Activated CD4-positive, alpha-beta memory T cell treated with anti-CD3 and anti-CD28 coated beads, Interleukin-2, amount 10 ng/mL, durations not matched to agents 7 days and 5 days (primary cell): ENCODE data around the gene ST6GALNAC3. TPM values are rescaled to one million over a fixed set of nuclear protein-coding genes. Genes with fewer than 3 reads are reported as not detected.

Experiments used
- CTCF ChIA-PET: fragments of 350-600 bp; sonication (Branson Sonifier 250); formaldehyde crosslinking; loops from one replicate; lab custom pipeline; 2021; ENCODE audit warnings: antibody characterized with exemption, inconsistent platforms; lab: Charles Lee
- POLR2A ChIA-PET: fragments of 350-600 bp; sonication (Branson Sonifier 250); formaldehyde crosslinking; loops from one replicate; lab custom pipeline; 2021; ENCODE audit warnings: antibody characterized with exemption; lab: Charles Lee
- DNase-seq: peaks from one replicate; pipeline ENCODE4 v3.0.0-alpha.2; 2020
- H3K27ac Mint-ChIP-seq: one replicate; pipeline ENCODE4 v1.8.0; 2021; ENCODE audit warnings: mild to moderate bottlenecking, mixed read lengths
- H3K27me3 Mint-ChIP-seq: one replicate; pipeline ENCODE4 v1.8.0; 2021; ENCODE audit warnings: mixed read lengths
- H3K36me3 Mint-ChIP-seq: one replicate; pipeline ENCODE4 v1.8.0; 2021; ENCODE audit warnings: low read depth, mixed read lengths
- H3K4me1 Mint-ChIP-seq: one replicate; pipeline ENCODE4 v1.8.0; 2021; ENCODE audit warnings: mixed read lengths
- H3K4me3 Mint-ChIP-seq: one replicate; pipeline ENCODE4 v1.8.0; 2021; ENCODE audit warnings: mild to moderate bottlenecking, mixed read lengths
- H3K9me3 Mint-ChIP-seq: one replicate; pipeline ENCODE4 v1.8.0; 2021; ENCODE audit warnings: mixed read lengths
- total RNA-seq, 2 experiments: library from RNA; stranded (reverse); gene quantifications; one replicate each; pipeline ENCODE4 v1.2.3, GENCODE V29; 2021

Gene ST6GALNAC3
- total RNA-seq, 2 experiments from 2014 or later, result not detected

DNA sequence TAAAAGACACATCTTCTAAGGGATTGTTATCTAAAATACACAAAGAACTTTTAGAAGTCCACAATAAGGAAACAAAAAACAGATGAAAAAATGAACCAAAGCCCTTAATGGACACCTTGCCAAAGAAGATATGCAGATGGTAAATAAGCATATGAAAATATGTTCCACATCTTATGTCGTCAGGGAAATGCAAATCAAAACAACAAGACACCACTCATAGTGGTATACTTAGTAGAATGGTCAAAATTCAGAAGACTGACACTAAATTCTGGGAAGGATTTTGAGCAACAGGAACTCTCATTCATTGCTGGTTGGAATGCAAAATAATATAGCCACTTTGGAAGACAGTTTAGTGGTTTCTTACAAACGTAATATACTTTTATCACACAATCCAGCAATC lies 587.0 kb downstream of the ST6GALNAC3 start:
- DNase-seq, result no peak
- Mint-ChIP-seq H3K9me3 (peaks cover 9% of the 10 kb centered on the region), H3K4me1 (no peaks in the 10 kb centered on the region), H3K36me3 (no peaks in the 10 kb centered on the region), H3K27me3 (peaks cover 2% of the 10 kb centered on the region), H3K27ac (no peak overlapping the region), H3K4me3 (no peak overlapping the region)
- ChIA-PET CTCF (no interaction called here), POLR2A (no interaction called here)

DNA sequence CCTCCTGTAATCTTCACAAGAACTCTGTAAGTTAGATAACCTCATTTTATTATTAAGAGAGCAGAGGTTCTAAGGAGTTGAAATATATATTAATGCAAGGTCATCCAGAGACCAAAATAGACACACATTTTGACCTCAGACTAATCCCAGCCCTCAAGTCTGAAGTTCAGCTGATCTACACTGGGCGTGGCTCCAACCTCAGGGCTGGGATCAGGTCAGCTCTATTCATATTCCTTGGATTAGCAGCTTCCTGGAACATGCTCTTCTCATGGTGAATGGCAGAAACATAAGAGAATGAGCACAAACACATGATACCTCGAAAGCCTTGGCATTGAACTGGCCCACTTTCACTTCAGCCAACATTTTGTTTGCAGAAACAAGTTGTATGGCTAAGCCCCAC lies 592.0 kb downstream of the ST6GALNAC3 start:
- Mint-ChIP-seq H3K4me1 (no peaks in the 10 kb centered on the region), H3K9me3 (peaks cover 3% of the 10 kb centered on the region), H3K4me3 (no peak overlapping the region), H3K36me3 (no peaks in the 10 kb centered on the region), H3K27ac (no peak overlapping the region), H3K27me3 (peaks cover 1% of the 10 kb centered on the region)
- DNase-seq, result no peak
- POLR2A ChIA-PET, result no interaction called here
- CTCF ChIA-PET, result no interaction called here

DNA sequence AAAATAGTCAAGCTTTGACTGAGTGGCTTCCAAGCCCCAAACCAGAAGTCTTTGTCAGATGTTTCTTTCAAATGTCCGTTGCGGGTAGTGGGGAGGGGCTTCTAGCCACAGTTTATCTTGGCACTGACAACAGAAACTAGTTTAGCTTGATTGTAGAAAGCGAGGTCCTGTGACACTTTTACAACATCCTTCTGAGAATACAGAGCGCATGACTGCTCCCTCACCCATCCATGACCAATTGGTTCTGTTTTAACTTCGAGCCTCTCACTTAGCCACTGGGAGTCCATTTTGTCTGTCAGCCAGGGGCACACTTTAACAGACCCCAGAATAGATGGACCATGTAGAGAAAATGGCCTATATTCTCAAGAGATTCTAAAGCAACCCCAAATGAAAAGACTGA lies 593.5 kb downstream of the ST6GALNAC3 start:
- no peak overlapping the region for H3K4me3 Mint-ChIP-seq
- H3K36me3 Mint-ChIP-seq, result no peaks in the 10 kb centered on the region
- POLR2A ChIA-PET, result no interaction called here
- peaks cover 3% of the 10 kb centered on the region for H3K9me3 Mint-ChIP-seq
- no peak for DNase-seq
- CTCF ChIA-PET, result no interaction called here
- no peaks in the 10 kb centered on the region for H3K4me1 Mint-ChIP-seq
- H3K27ac Mint-ChIP-seq, result no peak overlapping the region
- no peaks in the 10 kb centered on the region for H3K27me3 Mint-ChIP-seq

DNA sequence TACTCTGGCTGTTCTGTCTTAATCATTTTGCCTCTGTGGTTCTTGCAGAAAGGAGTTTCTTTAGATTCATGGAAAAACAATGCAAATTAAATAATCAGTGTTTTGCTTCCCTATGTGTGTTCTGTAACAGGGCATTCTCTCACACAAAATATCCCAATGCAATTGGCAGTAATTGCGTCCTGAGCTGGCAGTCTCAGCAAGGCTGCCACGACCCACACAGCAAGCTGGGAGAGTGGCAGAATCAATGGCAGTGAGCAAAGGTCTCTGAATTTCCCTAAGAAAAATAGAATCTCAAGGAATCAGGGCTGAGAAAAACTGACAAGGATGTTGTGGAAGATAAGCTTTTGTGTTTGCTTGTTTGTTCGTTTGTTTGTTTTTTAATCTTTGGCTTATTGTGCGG lies 594.6 kb downstream of the ST6GALNAC3 start:
- CTCF ChIA-PET, result no interaction called here
- no peak overlapping the region for H3K4me3 Mint-ChIP-seq
- POLR2A ChIA-PET, result no interaction called here
- no peak overlapping the region for H3K27ac Mint-ChIP-seq
- no peaks in the 10 kb centered on the region for H3K4me1 Mint-ChIP-seq
- no peak for DNase-seq
- H3K27me3 Mint-ChIP-seq, result no peaks in the 10 kb centered on the region
- H3K9me3 Mint-ChIP-seq, result peaks cover 3% of the 10 kb centered on the region
- no peaks in the 10 kb centered on the region for H3K36me3 Mint-ChIP-seq

DNA sequence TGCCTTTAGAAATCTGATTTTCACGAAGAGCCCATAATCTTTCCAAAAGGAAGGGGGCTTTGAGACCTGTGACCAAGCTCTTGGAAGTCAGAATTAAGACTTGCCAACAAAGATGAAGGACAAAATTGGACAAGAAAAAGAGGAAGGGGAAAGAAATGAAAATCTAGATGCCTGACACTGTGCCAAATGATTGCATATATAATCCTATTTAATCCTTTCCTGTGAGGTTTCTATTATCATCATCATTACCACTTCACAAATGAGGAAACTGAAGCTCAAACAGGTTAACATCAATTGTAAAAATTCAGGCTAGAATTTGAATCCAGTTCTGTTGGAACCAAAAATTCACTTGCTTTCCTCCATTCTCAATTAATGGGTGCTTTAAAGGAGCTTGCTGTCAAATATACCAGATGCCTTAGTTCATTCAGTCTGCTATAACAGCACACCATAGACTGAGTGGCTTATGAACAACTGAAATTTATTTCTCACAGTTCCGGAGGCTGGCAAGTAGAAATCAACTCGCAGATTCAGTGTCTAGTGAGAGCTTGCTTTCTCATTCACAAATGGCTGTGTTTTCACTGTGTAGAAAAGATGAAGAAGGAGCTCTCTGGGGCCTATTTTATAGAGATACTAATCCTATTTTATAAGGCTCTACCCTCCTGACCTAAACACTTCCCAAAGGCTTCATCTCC lies 595.2 kb downstream of the ST6GALNAC3 start:
- H3K27ac Mint-ChIP-seq, result no peak overlapping the region
- H3K27me3 Mint-ChIP-seq, result no peaks in the 10 kb centered on the region
- no peak for DNase-seq
- no peaks in the 10 kb centered on the region for H3K36me3 Mint-ChIP-seq
- CTCF ChIA-PET, result no interaction called here
- no peaks in the 10 kb centered on the region for H3K4me1 Mint-ChIP-seq
- no peaks in the 10 kb centered on the region for H3K9me3 Mint-ChIP-seq
- H3K4me3 Mint-ChIP-seq, result no peak overlapping the region
- POLR2A ChIA-PET, result no interaction called here

DNA sequence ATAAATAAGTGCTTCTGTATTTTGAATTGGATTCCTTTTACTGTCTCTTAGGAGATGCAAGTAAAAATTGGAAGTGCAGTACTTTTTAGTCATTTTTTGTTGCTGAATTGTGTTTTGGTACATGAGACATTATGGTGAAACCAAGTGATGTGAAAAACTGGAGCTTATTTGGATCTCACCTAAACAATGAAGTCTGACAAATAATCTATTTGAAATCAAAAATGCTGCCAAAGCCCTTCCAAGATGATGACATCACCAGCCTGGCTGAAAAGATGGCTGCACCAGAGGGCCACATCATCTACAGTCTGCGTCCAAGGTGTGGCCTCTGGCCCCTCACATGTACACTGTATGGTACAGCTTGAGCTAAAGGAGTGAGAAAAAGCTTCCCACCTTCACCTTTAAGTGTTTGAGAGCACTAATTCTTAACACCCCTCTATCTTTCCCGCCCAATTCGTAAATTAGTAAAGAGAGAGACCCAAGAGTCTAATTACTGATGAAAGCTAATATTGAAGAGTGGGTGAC lies 600.2 kb downstream of the ST6GALNAC3 start:
- DNase-seq, result no peak
- no peak overlapping the region for H3K27ac Mint-ChIP-seq
- H3K36me3 Mint-ChIP-seq, result no peaks in the 10 kb centered on the region
- H3K4me3 Mint-ChIP-seq, result no peak overlapping the region
- H3K9me3 Mint-ChIP-seq, result no peaks in the 10 kb centered on the region
- ChIA-PET CTCF (no interaction called here), POLR2A (no interaction called here)
- peaks cover 5% of the 10 kb centered on the region for H3K27me3 Mint-ChIP-seq
- H3K4me1 Mint-ChIP-seq, result no peaks in the 10 kb centered on the region

DNA sequence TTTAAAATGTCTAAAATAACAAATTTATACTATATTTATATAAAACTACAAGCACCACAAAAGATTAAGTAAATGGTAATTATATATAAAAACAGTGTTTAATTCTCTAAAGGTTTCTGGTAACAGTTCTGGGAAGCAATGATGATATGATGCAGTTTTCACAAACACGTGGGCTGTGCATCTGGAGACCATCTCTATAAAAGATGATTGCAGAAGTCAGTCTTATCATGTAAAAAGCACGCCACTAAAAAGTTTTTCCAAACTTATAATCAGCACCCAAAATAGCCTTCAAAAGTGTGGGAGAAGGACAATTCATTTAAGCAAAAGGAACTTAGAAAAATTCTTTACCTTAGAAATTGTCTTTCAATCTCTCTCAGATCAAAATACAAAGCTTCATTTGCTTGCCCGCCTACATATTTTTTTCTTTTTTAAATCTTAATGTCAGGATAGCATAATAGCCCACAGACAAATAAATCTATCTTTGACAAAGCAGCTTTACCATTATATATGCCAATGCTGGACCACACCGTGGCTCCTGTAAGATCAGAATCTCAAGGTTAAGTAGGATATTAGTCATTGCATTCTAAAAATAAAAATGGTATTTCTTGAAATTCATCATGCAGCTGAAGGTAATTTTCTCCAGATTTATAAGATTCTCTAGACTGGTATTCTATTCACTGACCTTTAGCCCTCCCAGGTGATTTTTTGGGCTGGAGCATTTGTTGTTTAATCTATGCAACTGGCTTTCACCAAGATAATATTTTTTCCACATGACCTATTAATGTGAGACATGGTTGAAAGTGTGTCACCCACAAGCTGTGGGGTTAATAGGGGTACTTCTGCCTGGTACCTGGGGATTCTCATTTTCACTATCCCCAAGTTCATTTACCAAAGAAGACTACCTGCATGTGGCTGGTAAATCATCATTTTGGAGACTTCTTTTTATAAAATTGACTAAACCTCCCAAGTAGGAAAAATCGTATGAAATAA lies 603.2 kb downstream of the ST6GALNAC3 start:
- no peaks in the 10 kb centered on the region for H3K36me3 Mint-ChIP-seq
- H3K4me3 Mint-ChIP-seq, result no peak overlapping the region
- no peaks in the 10 kb centered on the region for H3K4me1 Mint-ChIP-seq
- POLR2A ChIA-PET, result no interaction called here
- H3K9me3 Mint-ChIP-seq, result no peaks in the 10 kb centered on the region
- H3K27me3 Mint-ChIP-seq, result peaks cover 5% of the 10 kb centered on the region
- CTCF ChIA-PET, result no interaction called here
- DNase-seq, result no peak
- H3K27ac Mint-ChIP-seq, result no peak overlapping the region

DNA sequence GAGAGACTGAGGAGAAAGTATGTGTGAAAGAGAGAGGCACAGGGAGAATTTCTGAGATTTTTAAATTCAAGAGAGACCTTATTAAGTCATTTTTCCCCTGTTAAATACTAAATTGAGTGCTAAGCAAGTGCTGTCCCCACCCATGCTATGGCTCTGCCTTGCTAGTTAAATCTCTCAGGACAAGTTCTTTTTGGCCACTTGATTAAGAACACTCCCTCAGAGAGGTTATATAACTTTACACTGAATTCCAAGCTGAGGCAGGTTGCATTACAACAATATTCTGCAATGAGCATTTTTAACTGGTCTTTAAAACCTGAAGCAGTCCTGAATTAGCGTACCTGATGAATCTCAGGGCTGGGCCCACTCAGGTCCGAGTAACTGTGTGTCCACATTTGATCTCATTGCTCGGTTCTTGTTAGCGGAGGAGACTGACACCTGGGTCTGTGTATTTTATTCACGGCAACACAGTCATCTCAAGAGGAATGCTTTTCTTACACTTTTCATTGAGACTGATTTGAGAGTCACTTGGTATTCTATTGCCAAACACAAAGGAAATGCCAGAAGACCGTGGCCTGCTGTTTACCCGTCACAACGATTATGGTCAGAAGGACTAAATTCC lies 605.1 kb downstream of the ST6GALNAC3 start:
- Mint-ChIP-seq H3K4me3 (no peak overlapping the region), H3K36me3 (no peaks in the 10 kb centered on the region), H3K27me3 (peaks cover 5% of the 10 kb centered on the region), H3K4me1 (no peaks in the 10 kb centered on the region), H3K27ac (no peak overlapping the region), H3K9me3 (no peaks in the 10 kb centered on the region)
- POLR2A ChIA-PET, result no interaction called here
- DNase-seq, result no peak
- CTCF ChIA-PET, result no interaction called here

DNA sequence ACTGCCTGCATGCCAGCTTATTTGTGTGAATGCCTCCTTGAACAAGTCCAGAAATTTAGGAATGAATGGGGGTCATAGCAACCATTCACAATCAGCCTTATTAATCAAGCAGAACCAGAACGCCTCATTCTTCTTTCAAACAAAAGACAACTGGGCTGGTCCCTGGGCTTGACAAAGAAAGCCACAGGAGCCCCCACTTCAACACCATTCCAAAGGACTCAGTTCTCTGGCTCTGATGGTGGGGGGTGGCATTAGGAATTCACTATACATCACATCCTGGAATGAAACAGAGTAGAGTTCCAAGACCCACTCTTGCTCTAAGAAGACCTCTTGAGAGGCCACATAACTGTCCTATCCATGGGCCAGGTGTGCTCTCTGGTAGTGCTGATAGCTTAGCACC lies 606.1 kb downstream of the ST6GALNAC3 start:
- ChIA-PET CTCF (no interaction called here), POLR2A (no interaction called here)
- no peak overlapping the region for H3K4me3 Mint-ChIP-seq
- no peaks in the 10 kb centered on the region for H3K36me3 Mint-ChIP-seq
- H3K9me3 Mint-ChIP-seq, result no peaks in the 10 kb centered on the region
- no peak overlapping the region for H3K27ac Mint-ChIP-seq
- H3K27me3 Mint-ChIP-seq, result peaks cover 5% of the 10 kb centered on the region
- no peaks in the 10 kb centered on the region for H3K4me1 Mint-ChIP-seq
- no peak for DNase-seq

DNA sequence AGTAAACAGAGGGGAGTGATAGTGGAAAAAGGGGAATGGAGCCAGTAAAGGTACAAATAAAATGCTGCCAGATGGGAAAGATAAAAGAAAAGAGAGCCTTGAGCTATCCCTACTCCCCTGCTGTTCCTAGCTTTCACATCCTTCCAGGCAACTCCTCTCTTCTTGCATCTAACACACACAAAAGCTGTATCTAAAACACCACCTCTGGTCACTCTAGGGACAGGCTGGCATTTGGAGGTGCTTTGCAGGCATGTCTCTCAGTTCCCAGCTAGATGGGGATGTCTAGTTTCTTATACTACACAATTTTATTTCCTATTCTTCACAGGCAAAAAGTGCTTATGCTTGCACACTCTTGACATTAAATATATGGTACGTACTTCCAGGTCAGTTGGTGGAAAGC lies 607.6 kb downstream of the ST6GALNAC3 start:
- no peaks in the 10 kb centered on the region for H3K36me3 Mint-ChIP-seq
- no peak overlapping the region for H3K4me3 Mint-ChIP-seq
- no peaks in the 10 kb centered on the region for H3K9me3 Mint-ChIP-seq
- POLR2A ChIA-PET, result no interaction called here
- no peaks in the 10 kb centered on the region for H3K27me3 Mint-ChIP-seq
- DNase-seq, result no peak
- CTCF ChIA-PET, result no interaction called here
- H3K27ac Mint-ChIP-seq, result no peak overlapping the region
- H3K4me1 Mint-ChIP-seq, result no peaks in the 10 kb centered on the region

Other genes starting within 250 kb of the ST6GALNAC3 start
- not detected for gene ASB17, start 142.3 kb upstream of the ST6GALNAC3 start, total RNA-seq